ENCODE results near the gene JAKMIP3. TPM values are rescaled to one million over a fixed set of nuclear protein-coding genes. Genes with fewer than 3 reads are reported as not detected.
A peak's percentile ranks its signal among the peaks of the same experiment; 100 is the strongest.

JAKMIP3 gene
- total and polyA plus RNA-seq, 12 donors, result 0.18 to 7.0 (median 0.79) TPM

DNA sequence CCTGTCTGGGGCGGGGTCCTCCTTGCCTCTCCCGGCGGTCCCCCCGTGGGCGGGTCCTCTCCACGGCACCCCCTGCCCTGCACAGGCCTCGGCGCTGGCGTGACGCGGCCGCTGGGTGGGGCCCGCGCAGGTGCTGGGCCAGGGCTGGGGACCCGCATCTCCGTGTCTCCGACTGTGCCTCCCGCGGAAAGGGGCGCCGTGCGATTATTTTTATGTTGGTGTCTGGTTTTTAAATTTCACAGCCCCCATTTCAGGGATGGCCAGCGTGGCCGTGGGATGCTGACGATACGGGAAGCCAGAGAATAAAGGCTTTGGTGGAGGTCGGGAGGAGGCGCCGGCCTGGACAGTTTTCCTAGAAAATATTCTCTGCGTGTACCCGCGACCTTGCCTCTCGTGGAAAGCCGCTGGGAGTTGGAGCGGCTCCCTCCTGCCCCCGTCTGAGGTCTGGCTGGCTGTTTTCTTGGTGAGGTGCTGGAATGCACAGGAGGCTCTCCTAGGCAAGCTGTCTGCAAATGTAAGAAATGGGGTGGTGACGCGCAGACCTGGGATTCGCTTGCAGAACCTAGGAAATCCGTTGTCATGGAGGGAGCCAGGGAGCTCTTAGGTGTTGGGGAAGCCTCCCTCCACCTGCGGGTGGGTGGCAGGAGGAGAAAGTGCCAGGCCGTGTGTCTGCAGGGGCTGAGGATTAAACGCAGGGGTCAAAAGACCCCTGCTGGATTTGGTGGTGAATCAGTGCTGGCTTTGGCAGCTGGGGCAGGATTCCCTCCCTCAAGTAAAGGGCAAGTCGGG lies 28.7 kb upstream of the JAKMIP3 start:
- H3K27me3 ChIP-seq, result peaks cover 18% of the 10 kb centered on the region
- intact Hi-C loops (cut with DNase I), result loop anchor here in 1 of 2 donors (10.0 kb wide), 1 partner anchor 108 kb away; no protein-coding TSS in a partner anchor

GRCh38 chr10:132037676-132037975 lies 28.1 kb upstream of the JAKMIP3 start:
- Histone ChIP-seq H3K27me3 (peaks cover 18% of the 10 kb centered on the region), H3K4me1 (replicated peaks in 1 of 2) (peaks cover 0 to 5% of the 10 kb centered on the region in 2 donors), H3K27ac (no peak overlapping the region), H3K4me3 (no peak overlapping the region), H3K36me3 (replicated peaks in 1 of 2) (no peaks in the 10 kb centered on the region), H3K9me3 (replicated peaks in 1 of 3) (no peaks in the 10 kb centered on the region)
- WGBS, 4 donors, result 53 to 79% (median 58%) methylated on average over 3 to 10 of the region's 10 CpGs
- TF ChIP-seq CTCF (IDR thresholded peaks at IDR 0.05) (no peak), POLR2A (IDR thresholded peaks at IDR 0.05) (no peak)
- no peak for DNase-seq
- intact Hi-C loops (cut with DNase I), result loop anchor here in 1 of 2 donors (10.0 kb wide), 1 partner anchor 107 kb away; no protein-coding TSS in a partner anchor

More for the DNA sequence above, 28.7 kb upstream of the JAKMIP3 start:
- Histone ChIP-seq H3K4me3 (peak overlapping the region in 1 of 4 donors; percentile 55), H3K9me3 (replicated peaks in 1 of 3) (no peaks in the 10 kb centered on the region), H3K4me1 (replicated peaks in 1 of 2) (peaks cover 0 to 5% of the 10 kb centered on the region in 2 donors), H3K36me3 (replicated peaks in 1 of 2) (no peaks in the 10 kb centered on the region), H3K27ac (peak overlapping the region in 1 of 5 donors; percentile 26)
- DNase-seq, result no peak
- TF ChIP-seq CTCF (IDR thresholded peaks at IDR 0.05) (peak in 1 of 6 experiments; percentile 2), POLR2A (IDR thresholded peaks at IDR 0.05) (no peak)
- 4 to 12% (median 6%) methylated on average over 20 to 44 of the region's 44 CpGs for WGBS, 4 donors

DNA sequence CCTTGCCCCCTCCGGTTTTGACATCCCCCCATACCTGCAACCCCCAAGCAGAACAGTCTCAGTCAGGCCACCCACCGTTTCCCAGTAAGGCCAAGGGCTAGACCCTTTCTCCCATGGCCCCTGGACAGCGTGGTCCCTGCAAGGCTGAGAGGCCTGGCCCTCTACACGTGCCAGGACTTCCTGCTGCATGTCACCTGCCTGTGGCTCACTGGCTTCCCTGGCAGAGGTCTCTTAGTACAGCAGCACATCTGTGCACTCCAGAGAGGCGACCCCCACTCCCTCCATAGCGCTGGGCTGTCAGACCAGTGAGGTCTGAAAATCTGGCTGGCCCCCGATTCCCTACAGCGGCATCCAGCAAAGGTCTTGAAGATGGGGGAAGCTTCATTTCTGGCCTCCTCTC lies 26.4 kb upstream of the JAKMIP3 start:
- Histone ChIP-seq H3K27ac (no peak overlapping the region), H3K36me3 (replicated peaks in 1 of 2) (no peaks in the 10 kb centered on the region), H3K4me1 (replicated peaks in 1 of 2) (peaks cover 0 to 5% of the 10 kb centered on the region in 2 donors), H3K4me3 (no peak overlapping the region), H3K27me3 (peaks cover 29% of the 10 kb centered on the region), H3K9me3 (replicated peaks in 1 of 3) (no peaks in the 10 kb centered on the region)
- intact Hi-C loops (cut with DNase I), result loop anchor here in 1 of 2 donors (10.0 kb wide), 1 partner anchor 105 kb away; no protein-coding TSS in a partner anchor
- TF ChIP-seq POLR2A (IDR thresholded peaks at IDR 0.05) (no peak), CTCF (IDR thresholded peaks at IDR 0.05) (no peak)
- 52 to 81% (median 79%) methylated on average over 2 to 8 of the region's 8 CpGs for WGBS, 4 donors
- no peak for DNase-seq

GRCh38 chr10:132040046-132040445 lies 25.7 kb upstream of the JAKMIP3 start:
- Histone ChIP-seq H3K27ac (no peak overlapping the region), H3K36me3 (replicated peaks in 1 of 2) (no peaks in the 10 kb centered on the region), H3K4me1 (replicated peaks in 1 of 2) (peaks cover 0 to 5% of the 10 kb centered on the region in 2 donors), H3K27me3 (peaks cover 31% of the 10 kb centered on the region), H3K4me3 (no peak overlapping the region), H3K9me3 (replicated peaks in 1 of 3) (no peaks in the 10 kb centered on the region)
- TF ChIP-seq CTCF (IDR thresholded peaks at IDR 0.05), result no peak
- no peak for TF ChIP-seq POLR2A (IDR thresholded peaks at IDR 0.05)
- DNase-seq, result no peak
- 72 to 88% (median 77%) methylated on average over 9 of the region's 9 CpGs for WGBS, 4 donors
- intact Hi-C loops (cut with DNase I), result no loop called here

Data from adrenal gland (tissue), 12 donors.